H1 (cell line): ENCODE results near the gene SAG. TPM values are rescaled to one million over a fixed set of nuclear protein-coding genes. Genes with fewer than 3 reads are reported as not detected.

Experiments used
- EZH2 ChIP-seq: fragments of 200-600 bp; sonication (generic); IDR thresholded peaks from 2 replicates; pipeline ENCODE4 v1.7.1; 2012; ENCODE audit warnings: low read depth, mild to moderate bottlenecking, moderate library complexity, low read length, inconsistent platforms; ENCODE audit not compliant: severe bottlenecking
- HDAC6 ChIP-seq: IDR thresholded peaks from one replicate; pipeline ENCODE4 v1.7.1; 2012; ENCODE audit warnings: low read depth, mild to moderate bottlenecking, inconsistent platforms, low read length, moderate library complexity
- KDM1A ChIP-seq: fragments of 200-600, 300-600 bp; sonication (generic); IDR thresholded peaks from 2 replicates; pipeline ENCODE4 v1.7.1; 2016; ENCODE audit warnings: mild to moderate bottlenecking, low read length, borderline replicate concordance
- RAD21 ChIP-seq, 2 experiments: IDR thresholded peaks in 1 of 2; conservative IDR thresholded peaks in 1 of 2; 2 replicates each; pipeline ENCODE4 v1.6.1; 2011; ENCODE audit warnings: low read depth in 2 of 2, low read length in 2 of 2, improper control_type of control experiment in 1 of 2, inconsistent platforms in 1 of 2, mild to moderate bottlenecking in 1 of 2, moderate library complexity in 1 of 2
- RNF2 ChIP-seq: fragments of 200-900, 300-1000 bp; sonication (generic); IDR thresholded peaks from 2 replicates; pipeline ENCODE4 v1.7.1; 2016; ENCODE audit warnings: borderline replicate concordance, low read depth, mild to moderate bottlenecking, antibody characterized with exemption, low read length; ENCODE audit not compliant: poor library complexity, severe bottlenecking; ENCODE audit errors: missing control alignments
- SAP30 ChIP-seq: fragments of 300-600 bp; sonication (generic); IDR thresholded peaks from 2 replicates; pipeline ENCODE4 v1.7.1; 2012; ENCODE audit warnings: low read length, moderate library complexity, mild to moderate bottlenecking, inconsistent platforms; ENCODE audit not compliant: insufficient read depth, insufficient replicate concordance
- polyA plus RNA-seq, 7 experiments: library from polyadenylated mRNA; depleted of rRNA in 3 of 7; stranded (reverse) in 5 of 7; unstranded in 2 of 7; fragments of >200 nt in 5 of 7; fragments of 200-250 nt in 2 of 7; gene quantifications; 1 replicate in 5 of 7; 2 replicates in 1 of 7; 4 replicates in 1 of 7; pipeline versions ENCODE4 v1.2.1 to v1.2.3, GENCODE V29; 2011 to 2013; ENCODE audit warnings: missing spikeins in 2 of 7, mixed read lengths in 2 of 7
- total RNA-seq: library from RNA; stranded (reverse); fragmentation: NEBNext Ultra II Directional; extraction: Animal tissue kit (Norgen Biotek cat#: 25700); gene quantifications from 2 replicates; pipeline ENCODE4 v1.2.1, GENCODE V29; 2021

The SAG gene
- total and polyA plus RNA-seq, 2 of the 8 experiments (the other 6 are each of a cell fraction or from before 2014, with no cell fraction given): not detected

- TF ChIP-seq SAP30: no peak
- no peak for TF ChIP-seq RAD21 (IDR thresholded peaks at IDR 0.05 in 1 of 2, conservative IDR thresholded peaks at IDR 0.05 in 1 of 2; ENCODE audit: low read depth in 2 of 2, low read length in 2 of 2)
- TF ChIP-seq RNF2: no peak
- no peak for TF ChIP-seq KDM1A
- no peak for TF ChIP-seq EZH2
- TF ChIP-seq HDAC6: no peak
- TF ChIP-seq, all 59 proteins: peak for 0
These were observed 68.1 kb downstream of the SAG start (continued) for GRCh38 chr2:233375490-233376314.
